ENCODE results near the gene DNAH5. TPM values are rescaled to one million over a fixed set of nuclear protein-coding genes. Genes with fewer than 3 reads are reported as not detected.

DNAH5 gene
- total RNA-seq, 3 donors from 2014 or later = 0.36 to 0.98 (median 0.70) TPM

DNA sequence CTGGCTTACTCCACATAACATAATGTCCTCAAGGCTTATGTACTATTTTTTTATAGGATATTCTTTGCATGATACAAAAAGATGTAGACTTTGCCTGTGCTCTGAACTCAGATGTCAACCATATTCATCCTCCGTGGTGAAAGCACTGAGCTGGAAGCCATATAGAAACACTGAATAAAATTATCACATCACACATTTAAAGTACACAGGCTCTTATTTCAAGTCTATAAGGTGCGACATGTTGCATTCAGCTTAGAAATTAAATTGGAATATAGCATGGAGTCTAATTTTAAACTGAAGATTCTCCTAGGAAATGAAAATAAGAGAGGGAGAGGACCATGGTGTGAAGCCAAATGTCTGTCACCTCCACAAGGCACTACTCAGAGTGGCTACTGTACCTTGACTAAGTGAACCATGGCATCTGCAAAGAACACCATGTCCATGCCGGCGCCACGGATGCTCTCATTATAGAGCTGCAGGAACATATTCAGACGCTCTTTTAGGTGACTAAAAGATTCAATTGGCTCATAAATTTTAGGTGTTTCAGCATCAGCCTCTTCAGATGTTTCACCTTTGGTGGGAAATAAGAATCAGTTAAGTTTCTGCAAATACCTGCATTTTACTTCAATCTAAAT is 158.6 kb downstream of the DNAH5 start:
- Histone ChIP-seq H3K4me3 (no peak overlapping the region), H3K9me3 (peaks cover 4% of the 10 kb centered on the region), H3K4me1 (ENCODE audit: low read depth) (no peaks in the 10 kb centered on the region), H3K36me3 (ENCODE audit: low read depth) (no peaks in the 10 kb centered on the region)
- DNase-seq (no peak), ATAC-seq (no peak)
- intact Hi-C loops (cut with DNase I, micrococcal nuclease) = no loop called here
- TF ChIP-seq, protein P1, sequence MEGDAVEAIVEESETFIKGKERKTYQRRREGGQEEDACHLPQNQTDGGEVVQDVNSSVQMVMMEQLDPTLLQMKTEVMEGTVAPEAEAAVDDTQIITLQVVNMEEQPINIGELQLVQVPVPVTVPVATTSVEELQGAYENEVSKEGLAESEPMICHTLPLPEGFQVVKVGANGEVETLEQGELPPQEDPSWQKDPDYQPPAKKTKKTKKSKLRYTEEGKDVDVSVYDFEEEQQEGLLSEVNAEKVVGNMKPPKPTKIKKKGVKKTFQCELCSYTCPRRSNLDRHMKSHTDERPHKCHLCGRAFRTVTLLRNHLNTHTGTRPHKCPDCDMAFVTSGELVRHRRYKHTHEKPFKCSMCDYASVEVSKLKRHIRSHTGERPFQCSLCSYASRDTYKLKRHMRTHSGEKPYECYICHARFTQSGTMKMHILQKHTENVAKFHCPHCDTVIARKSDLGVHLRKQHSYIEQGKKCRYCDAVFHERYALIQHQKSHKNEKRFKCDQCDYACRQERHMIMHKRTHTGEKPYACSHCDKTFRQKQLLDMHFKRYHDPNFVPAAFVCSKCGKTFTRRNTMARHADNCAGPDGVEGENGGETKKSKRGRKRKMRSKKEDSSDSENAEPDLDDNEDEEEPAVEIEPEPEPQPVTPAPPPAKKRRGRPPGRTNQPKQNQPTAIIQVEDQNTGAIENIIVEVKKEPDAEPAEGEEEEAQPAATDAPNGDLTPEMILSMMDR (IDR thresholded peaks at IDR 0.05) = no peak

DNA sequence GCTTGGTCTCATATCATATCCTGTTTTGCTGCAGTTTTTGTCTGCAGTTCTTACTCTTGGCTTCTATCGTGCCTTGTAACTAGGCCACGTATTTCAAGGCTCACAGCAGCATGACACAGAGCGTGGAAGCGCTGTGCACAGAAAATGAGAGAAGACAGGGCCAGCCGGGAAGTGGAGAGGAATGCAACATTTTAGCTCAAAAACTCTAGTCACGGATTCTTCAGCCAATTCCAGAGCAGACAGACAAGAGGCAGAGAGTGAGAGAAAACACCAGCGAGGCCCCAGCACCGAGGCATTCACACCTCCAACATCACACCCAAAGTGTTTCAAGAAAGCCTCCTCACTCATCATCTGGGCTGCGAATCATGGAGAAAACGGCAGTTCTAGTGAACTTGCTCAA is 160.8 kb downstream of the DNAH5 start:
- intact Hi-C loops (cut with DNase I, micrococcal nuclease) = no loop called here
- no peak for DNase-seq
- TF ChIP-seq, protein P1 (IDR thresholded peaks at IDR 0.05) = no peak
- no peaks in the 10 kb centered on the region for H3K4me1 ChIP-seq (ENCODE audit: low read depth)
- H3K4me3 ChIP-seq = no peak overlapping the region
- no peaks in the 10 kb centered on the region for H3K36me3 ChIP-seq (ENCODE audit: low read depth)
- H3K9me3 ChIP-seq = no peaks in the 10 kb centered on the region
- ATAC-seq = no peak

DNA sequence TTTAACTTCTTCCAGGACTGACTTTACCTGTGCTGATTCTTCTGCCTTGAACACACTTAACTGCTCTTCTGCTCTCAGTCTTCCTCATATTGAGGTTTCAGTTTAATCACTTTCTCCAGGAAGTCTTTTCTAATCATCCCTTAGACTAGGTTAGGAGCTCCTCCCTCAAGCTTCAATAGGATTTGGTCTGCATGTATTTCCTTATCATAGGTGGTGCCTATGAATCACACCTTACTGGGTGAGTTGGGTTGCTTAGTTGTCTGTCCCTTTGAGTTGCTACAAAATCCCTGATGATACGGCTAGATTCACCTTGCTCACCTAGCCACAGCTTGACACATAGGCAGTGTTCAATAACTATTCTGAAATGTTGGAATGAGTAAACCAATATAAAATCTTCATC is 164.4 kb downstream of the DNAH5 start:
- ATAC-seq = no peak
- no peaks in the 10 kb centered on the region for H3K4me1 ChIP-seq (ENCODE audit: low read depth)
- H3K4me3 ChIP-seq = no peak overlapping the region
- no peak for DNase-seq
- H3K36me3 ChIP-seq (ENCODE audit: low read depth) = no peaks in the 10 kb centered on the region
- TF ChIP-seq, protein P1 (IDR thresholded peaks at IDR 0.05) = no peak
- no peaks in the 10 kb centered on the region for H3K9me3 ChIP-seq
- intact Hi-C loops (cut with DNase I, micrococcal nuclease) = no loop called here

DNA sequence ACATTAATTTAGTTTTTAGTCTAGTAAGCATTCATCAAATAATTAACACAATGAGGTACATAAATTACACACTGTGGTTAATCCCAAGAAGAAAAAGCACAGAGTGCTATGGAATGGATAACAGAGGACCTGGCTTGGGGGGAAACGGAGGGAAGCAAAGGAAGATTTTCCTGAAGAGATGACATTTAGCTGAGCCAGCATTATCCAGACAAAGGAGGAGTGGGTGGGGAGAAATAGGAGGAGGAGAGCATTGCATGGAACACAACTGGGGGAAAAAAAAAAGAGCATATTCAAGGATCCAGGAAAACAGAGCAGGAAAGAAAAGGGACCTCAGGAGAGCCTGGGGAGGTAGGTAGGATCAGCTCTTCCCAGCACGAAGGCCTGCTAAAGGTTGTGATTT is 170.8 kb downstream of the DNAH5 start:
- TF ChIP-seq, protein P1 (IDR thresholded peaks at IDR 0.05) = no peak
- H3K9me3 ChIP-seq = no peaks in the 10 kb centered on the region
- ATAC-seq (no peak), DNase-seq (no peak)
- no peak overlapping the region for H3K4me3 ChIP-seq
- intact Hi-C loops (cut with DNase I, micrococcal nuclease) = no loop called here
- no peaks in the 10 kb centered on the region for H3K4me1 ChIP-seq (ENCODE audit: low read depth)
- H3K36me3 ChIP-seq (ENCODE audit: low read depth) = no peaks in the 10 kb centered on the region

DNA sequence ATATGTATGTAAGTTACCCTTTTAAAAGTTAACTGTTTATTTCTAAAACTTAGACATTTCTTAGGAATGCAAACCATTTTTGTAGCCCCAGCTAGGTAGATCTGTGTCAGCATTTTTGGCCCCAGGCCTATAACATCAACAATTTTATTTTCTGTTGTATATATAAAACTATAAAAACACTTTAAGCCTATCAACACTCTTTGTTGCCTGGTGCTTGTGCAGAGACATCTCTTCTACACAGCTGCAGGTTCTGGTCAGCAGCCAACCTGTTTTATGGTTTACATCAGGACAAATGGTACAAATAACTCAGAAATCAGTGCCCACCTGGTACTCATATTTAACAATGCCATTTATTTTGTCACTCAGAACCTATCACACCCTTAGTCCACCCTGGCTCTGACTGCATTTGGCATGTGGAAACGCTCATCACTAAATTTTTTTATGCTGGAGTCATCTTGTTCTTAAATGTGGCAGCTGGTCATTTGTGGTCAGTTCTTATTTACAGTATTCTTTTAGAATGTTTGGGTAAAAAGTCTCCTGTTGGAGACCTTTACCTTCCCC is 173.4 kb downstream of the DNAH5 start:
- no peaks in the 10 kb centered on the region for H3K36me3 ChIP-seq (ENCODE audit: low read depth)
- ATAC-seq (no peak), DNase-seq (no peak)
- H3K4me1 ChIP-seq (ENCODE audit: low read depth) = no peaks in the 10 kb centered on the region
- H3K4me3 ChIP-seq = no peak overlapping the region
- intact Hi-C loops (cut with DNase I, micrococcal nuclease) = no loop called here
- no peaks in the 10 kb centered on the region for H3K9me3 ChIP-seq
- TF ChIP-seq, protein P1 (IDR thresholded peaks at IDR 0.05) = no peak

All from mucosa of descending colon (tissue), 3 donors.